ENCODE measurements around the gene CACHD1. TPM values are rescaled to one million over a fixed set of nuclear protein-coding genes. Genes with fewer than 3 reads are reported as not detected.

Gene CACHD1
- total and polyA plus RNA-seq, 2 of the 8 experiments (the other 6 are each of a cell fraction or from before 2014, with no cell fraction given): 22.2 to 42.5 TPM

DNA sequence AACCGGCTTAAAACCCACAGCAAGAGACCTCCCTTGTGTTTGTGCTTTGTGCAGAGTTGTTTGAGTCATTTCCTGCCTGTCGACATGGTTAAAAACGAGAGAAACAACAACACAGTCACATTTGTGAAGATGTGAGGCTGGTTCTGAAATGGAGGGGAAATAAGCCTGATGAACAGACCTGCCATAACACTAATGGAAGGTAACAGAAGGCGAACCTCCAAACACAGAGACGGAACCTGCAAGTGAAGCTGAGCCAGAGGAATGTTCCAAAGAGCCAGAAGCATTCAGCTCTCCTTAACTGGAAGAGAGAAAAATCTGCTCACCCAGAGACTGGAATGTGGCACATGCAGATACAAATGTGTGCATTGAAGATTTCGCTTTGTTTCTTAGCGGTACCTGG lies 221.7 kb downstream of the CACHD1 start:
- Histone ChIP-seq H3K36me3 (ENCODE audit: control insufficient read depth in 2 of 4, insufficient read depth in 4 of 4, low read length in 3 of 4) (peaks cover 8 to 50% (median 32%) of the 10 kb centered on the region in 4 experiments; a peak in 7 of 8 replicates), H3K79me1 (ENCODE audit: low read depth, low read length) (no peaks in the 10 kb centered on the region), H2BK15ac (ENCODE audit: low read length) (no peak overlapping the region), H3K4me3 (ENCODE audit: extremely low read depth in 1 of 4, insufficient read depth in 2 of 4, low read depth in 3 of 4, low read length in 4 of 4) (no peak overlapping the region), H3K18ac (ENCODE audit: extremely low read depth, low read length) (no peak overlapping the region), H4K8ac (ENCODE audit: extremely low read depth, insufficient read depth, low read length) (no peak overlapping the region), H3K23me2 (ENCODE audit: low read depth, low read length) (no peaks in the 10 kb centered on the region), H3K9ac (replicated peaks in 1 of 4; ENCODE audit: extremely low read depth in 1 of 4, low read depth in 3 of 4, low read length in 3 of 4) (no peak overlapping the region), H4K91ac (replicated peaks; ENCODE audit: insufficient read length, low read length) (no peak overlapping the region), H3K9me3 (ENCODE audit: insufficient read depth in 2 of 2, low read depth in 1 of 2, low read length in 1 of 2) (no peaks in the 10 kb centered on the region), H4K5ac (ENCODE audit: insufficient read length, low read depth, low read length) (no peak overlapping the region), H3K4ac (replicated peaks; ENCODE audit: insufficient read length, low read depth, low read length) (no peak overlapping the region), H3K56ac (replicated peaks; ENCODE audit: insufficient read length, low read depth, low read length) (no peak overlapping the region), H3K4me1 (replicated peaks in 1 of 4; ENCODE audit: control insufficient read depth in 3 of 4, insufficient read depth in 4 of 4, low read length in 3 of 4) (peaks cover 0 to 5% (median 2%) of the 10 kb centered on the region in 4 experiments; a peak in 3 of 7 replicates), H2BK5ac (ENCODE audit: low read depth, low read length) (no peak overlapping the region), H3K27ac (ENCODE audit: low read depth, low read length) (no peak overlapping the region), H2AK5ac (ENCODE audit: low read depth, low read length) (no peak overlapping the region; the same call in 1 of the 2 replicates), H3K79me2 (ENCODE audit: control insufficient read depth in 1 of 2, insufficient read depth in 2 of 2, low read length in 2 of 2) (no peaks in the 10 kb centered on the region), H2BK12ac (ENCODE audit: low read depth, low read length) (no peak overlapping the region), H3K4me2 (ENCODE audit: insufficient read depth in 1 of 2, low read depth in 2 of 2, low read length in 2 of 2) (no peak overlapping the region), H2BK120ac (replicated peaks; ENCODE audit: low read depth, low read length) (no peak overlapping the region), H2AFZ (ENCODE audit: low read length) (no peak overlapping the region), H4K20me1 (replicated peaks in 1 of 2; ENCODE audit: control insufficient read depth in 1 of 2, insufficient read depth in 2 of 2, low read length in 2 of 2) (peaks cover 0 to 2% of the 10 kb centered on the region in 2 experiments), H3K14ac (ENCODE audit: insufficient read length) (no peak overlapping the region), H2BK20ac (ENCODE audit: low read length) (no peak overlapping the region), H3K27me3 (replicated peaks in 1 of 4; ENCODE audit: control insufficient read depth in 3 of 4, extremely low read depth in 1 of 4, insufficient read depth in 3 of 4, low read length in 3 of 4) (no peaks in the 10 kb centered on the region), H3K23ac (ENCODE audit: insufficient read length) (no peak overlapping the region)
- TF ChIP-seq BACH1 (IDR thresholded peaks at IDR 0.05; ENCODE audit: low read length) (no peak), GTF2F1 (IDR thresholded peaks at IDR 0.05; ENCODE audit: borderline replicate concordance, low read depth, low read length) (no peak), SP4 (IDR thresholded peaks at IDR 0.05; ENCODE audit: low read length) (no peak), HDAC6 (IDR thresholded peaks at IDR 0.05; ENCODE audit: low read depth, low read length) (no peak), POLR2AphosphoS5 (IDR thresholded peaks at IDR 0.05; ENCODE audit: low read depth, low read length) (no peak)
- POLR2A ChIA-PET (ENCODE audit: partially characterized antibody): no interaction called here
- 80% methylated on average over 7 of the region's 7 CpGs; no CpG with 5 or more reads in 1 of the 2 experiments for WGBS, 2 experiments (ENCODE audit: extremely low coverage in 1 of 2, insufficient coverage in 1 of 2, insufficient read length in 1 of 2, insufficient replicate concordance in 2 of 2, low coverage in 1 of 2, low lambda C conversion rate in 2 of 2, missing lambda C conversion rate in 1 of 2)
- FAIRE-seq (no peak), DNase-seq (ENCODE audit: low read depth in 1 of 2, low spot score in 2 of 2) (no peak)
- CTCF ChIA-PET (ENCODE audit: partially characterized antibody): interaction anchor here (1.0 to 5.3 kb wide), 5 partner anchors 8 to 133 kb away, joined by 3 to 26 read pairs (median 3); no protein-coding TSS in a partner anchor

Data from H1 (cell line).